Peyer's patch (tissue), 4 donors: ENCODE data around the gene ACER3. TPM values are rescaled to one million over a fixed set of nuclear protein-coding genes. Genes with fewer than 3 reads are reported as not detected.
"Not testable (repeated sequence)": the region's sequence is repeated elsewhere in the genome, so short reads cannot be mapped to it uniquely, and the experiment has no call there.

Experiments used
- DNase-seq, 3 donors: peaks; one replicate each; pipeline ENCODE4 v3.0.0-alpha.2; 2017 to 2019
- H3K27ac ChIP-seq, 4 donors: fragments of 200-600 bp; sonication (generic); one replicate each; pipeline ENCODE4 v1.5.1; 2016 to 2019
- H3K27me3 ChIP-seq, 2 donors: fragments of 200-600 bp; sonication (generic); one replicate each; pipeline ENCODE4 v1.5.1; 2019
- H3K36me3 ChIP-seq, 3 donors: fragments of 200-600 bp; sonication (generic); one replicate each; pipeline ENCODE4 v1.5.1; 2016 to 2019
- H3K4me1 ChIP-seq, 4 donors: fragments of 200-600 bp; sonication (generic); one replicate each; pipeline ENCODE4 v1.5.1; 2016 to 2019
- H3K4me3 ChIP-seq, 4 donors: fragments of 200-600 bp; sonication (generic); 1 replicate in 3 of 4; 2 replicates in 1 of 4; pipeline ENCODE4 v1.5.1; 2016 to 2019; ENCODE audit warnings: mild to moderate bottlenecking in 1 of 4
- H3K9me3 ChIP-seq, 4 donors: fragments of 200-600 bp; sonication (generic); one replicate each; pipeline ENCODE4 v1.5.1; 2016 to 2019; ENCODE audit warnings: mild to moderate bottlenecking in 1 of 4
- CTCF ChIP-seq, 6 experiments: fragments of 450-650 bp in 4 of 6; fragments of 200-600 bp in 2 of 6; sonication (generic) in 1 of 6; IDR thresholded peaks; one replicate each; pipeline ENCODE4 v1.5.1; 2017 to 2019; ENCODE audit warnings: antibody characterized with exemption in 6 of 6, mild to moderate bottlenecking in 3 of 6, moderate library complexity in 1 of 6
- POLR2A ChIP-seq, 2 donors: fragments of 450-650 bp; IDR thresholded peaks; one replicate each; pipeline ENCODE4 v1.5.1; 2017; ENCODE audit warnings: antibody characterized with exemption in 2 of 2, mild to moderate bottlenecking in 2 of 2, moderate library complexity in 2 of 2
- total RNA-seq, 4 donors: library from RNA; depleted of rRNA; stranded (reverse); fragments of >200 nt; gene quantifications; one replicate each; pipeline ENCODE4 v1.1.0, GENCODE V29; 2016

The ACER3 gene
- total RNA-seq, 4 donors from 2014 or later, result 13.2 to 25.5 (median 19.8) TPM

GRCh38 chr11:76946223-76946622 is 85.5 kb downstream of the ACER3 start:
- H3K9me3 ChIP-seq, result no peaks in the 10 kb centered on the region
- TF ChIP-seq CTCF (IDR thresholded peaks at IDR 0.05) (no peak), POLR2A (IDR thresholded peaks at IDR 0.05) (no peak)
- no peaks in the 10 kb centered on the region for H3K27me3 ChIP-seq
- no peaks in the 10 kb centered on the region for H3K36me3 ChIP-seq
- no peak overlapping the region for H3K27ac ChIP-seq
- DNase-seq, result no peak
- H3K4me3 ChIP-seq, result no peak overlapping the region
- H3K4me1 ChIP-seq, result no peaks in the 10 kb centered on the region

DNA sequence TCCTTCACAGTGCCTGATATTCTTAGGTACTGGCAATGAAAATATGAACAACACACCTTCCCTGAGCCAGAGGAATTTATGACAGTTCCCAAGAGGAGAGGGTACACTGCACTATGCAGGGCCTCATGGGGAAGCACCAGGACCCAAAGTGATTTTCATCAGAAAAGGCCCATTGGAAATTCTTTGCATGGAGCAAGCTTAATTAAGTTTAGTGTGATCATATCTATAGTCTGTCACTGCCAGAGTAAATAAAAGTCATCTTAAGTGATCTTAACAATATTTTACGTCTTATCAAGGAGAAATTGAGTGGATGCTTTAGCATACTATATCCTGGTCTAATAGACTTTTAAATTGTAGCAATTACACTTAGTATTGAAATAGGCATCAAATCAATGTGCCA is 86.5 kb downstream of the ACER3 start:
- DNase-seq, result no peak
- H3K9me3 ChIP-seq, result no peaks in the 10 kb centered on the region
- H3K4me1 ChIP-seq, result no peaks in the 10 kb centered on the region
- H3K36me3 ChIP-seq, result no peaks in the 10 kb centered on the region
- no peak for TF ChIP-seq CTCF (IDR thresholded peaks at IDR 0.05)
- TF ChIP-seq POLR2A (IDR thresholded peaks at IDR 0.05), result no peak
- no peak overlapping the region for H3K27ac ChIP-seq
- H3K27me3 ChIP-seq, result no peaks in the 10 kb centered on the region
- no peak overlapping the region for H3K4me3 ChIP-seq

DNA sequence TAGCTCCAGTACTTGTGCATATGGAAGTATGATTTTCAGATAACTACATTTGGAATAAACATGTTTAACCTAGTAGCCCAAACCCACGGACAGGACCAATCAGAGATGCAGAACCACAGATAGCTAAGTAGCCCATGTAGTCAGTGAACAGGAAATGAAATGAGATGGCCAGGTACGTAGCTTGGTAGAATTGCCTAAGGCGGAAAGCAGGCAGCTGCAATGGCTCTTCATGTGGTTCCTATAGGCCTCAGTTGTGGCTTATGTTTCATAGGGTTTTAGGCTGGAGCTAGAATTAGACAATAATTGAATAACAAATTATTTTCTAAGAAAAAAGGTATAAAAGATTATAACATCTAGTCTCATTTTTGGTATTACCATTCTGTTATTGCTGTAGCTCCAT is 87.1 kb downstream of the ACER3 start:
- no peaks in the 10 kb centered on the region for H3K27me3 ChIP-seq
- H3K27ac ChIP-seq, result no peak overlapping the region
- H3K36me3 ChIP-seq, result no peaks in the 10 kb centered on the region
- no peaks in the 10 kb centered on the region for H3K9me3 ChIP-seq
- no peak for DNase-seq
- TF ChIP-seq POLR2A (IDR thresholded peaks at IDR 0.05) (no peak), CTCF (IDR thresholded peaks at IDR 0.05) (no peak)
- H3K4me3 ChIP-seq, result no peak overlapping the region
- no peaks in the 10 kb centered on the region for H3K4me1 ChIP-seq

DNA sequence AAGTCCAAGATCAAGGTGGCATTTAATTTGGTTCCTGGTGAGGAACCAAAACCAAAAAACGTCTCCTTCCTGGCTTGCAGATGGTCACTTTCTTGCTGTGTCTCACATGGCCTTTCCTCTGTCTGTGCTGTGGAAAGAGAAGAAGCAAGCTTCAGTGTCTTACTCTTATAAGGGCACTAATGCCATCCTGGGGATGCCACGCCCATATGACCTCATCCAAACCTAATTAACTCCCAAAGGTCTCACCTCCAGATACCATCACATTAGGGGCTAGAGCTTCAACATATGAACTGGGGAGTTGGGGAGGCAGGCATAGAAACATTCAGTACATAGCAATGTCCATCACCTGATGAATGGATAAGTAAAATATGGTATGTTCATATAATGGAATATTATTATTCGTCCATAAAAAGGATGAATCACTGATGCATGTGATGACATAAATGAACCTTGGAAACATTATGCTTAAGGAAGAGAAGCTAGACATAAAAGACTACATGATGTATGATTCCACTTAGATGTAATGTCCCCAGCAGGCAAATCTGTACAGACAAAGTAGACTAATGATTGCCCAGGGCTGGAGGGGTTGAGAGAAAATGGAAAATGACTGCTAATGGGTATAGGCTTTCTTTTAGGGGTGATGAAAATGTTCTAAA is 94.9 kb downstream of the ACER3 start:
- Histone ChIP-seq H3K4me1 (no peaks in the 10 kb centered on the region), H3K4me3 (no peak overlapping the region), H3K27ac (peak overlapping the region in 2 of 4 donors; percentile 34 to 59), H3K27me3 (no peaks in the 10 kb centered on the region), H3K9me3 (no peaks in the 10 kb centered on the region), H3K36me3 (peaks cover 0 to 17% (median 0%) of the 10 kb centered on the region in 3 donors)
- TF ChIP-seq CTCF (IDR thresholded peaks at IDR 0.05) (no peak), POLR2A (IDR thresholded peaks at IDR 0.05) (no peak)
- peak in 1 of 3 donors; percentile 60 for DNase-seq

GRCh38 chr11:76962583-76963416 is 102.1 kb downstream of the ACER3 start:
- Histone ChIP-seq H3K27ac (peak overlapping the region in 3 of 4 donors; percentile 22 to 74 (median 67)), H3K4me1 (peaks cover 0 to 17% (median 0%) of the 10 kb centered on the region in 4 donors), H3K27me3 (no peaks in the 10 kb centered on the region), H3K9me3 (no peaks in the 10 kb centered on the region), H3K36me3 (peaks cover 0 to 34% (median 0%) of the 10 kb centered on the region in 3 donors), H3K4me3 (no peak overlapping the region)
- no peak for TF ChIP-seq POLR2A (IDR thresholded peaks at IDR 0.05)
- TF ChIP-seq CTCF (IDR thresholded peaks at IDR 0.05), result no peak
- peak in 1 of 3 donors; percentile 64 for DNase-seq

- Histone ChIP-seq H3K27ac (peak overlapping the region in 2 of 4 donors; percentile 67 to 74), H3K36me3 (peaks cover 0 to 34% (median 0%) of the 10 kb centered on the region in 3 donors), H3K4me1 (peaks cover 0 to 17% (median 0%) of the 10 kb centered on the region in 4 donors)
- H3K27me3 ChIP-seq, H3K4me3 ChIP-seq, H3K9me3 ChIP-seq: not testable (repeated sequence)
- DNase-seq, result peak in 1 of 3 donors; percentile 57
Observed at GRCh38 chr11:76963417-76964168, 102.9 kb downstream of the ACER3 start.
